DMS 273 treated with DMSO at 0.1 percent for 48 hours (cell line): ENCODE measurements around the gene PPP1R7.

ENCODE experiments used
- DNase-seq: peaks from one replicate; lab custom pipeline; 2025; lab: John Stamatoyannopoulos, UW

Gene PPP1R7

DNA sequence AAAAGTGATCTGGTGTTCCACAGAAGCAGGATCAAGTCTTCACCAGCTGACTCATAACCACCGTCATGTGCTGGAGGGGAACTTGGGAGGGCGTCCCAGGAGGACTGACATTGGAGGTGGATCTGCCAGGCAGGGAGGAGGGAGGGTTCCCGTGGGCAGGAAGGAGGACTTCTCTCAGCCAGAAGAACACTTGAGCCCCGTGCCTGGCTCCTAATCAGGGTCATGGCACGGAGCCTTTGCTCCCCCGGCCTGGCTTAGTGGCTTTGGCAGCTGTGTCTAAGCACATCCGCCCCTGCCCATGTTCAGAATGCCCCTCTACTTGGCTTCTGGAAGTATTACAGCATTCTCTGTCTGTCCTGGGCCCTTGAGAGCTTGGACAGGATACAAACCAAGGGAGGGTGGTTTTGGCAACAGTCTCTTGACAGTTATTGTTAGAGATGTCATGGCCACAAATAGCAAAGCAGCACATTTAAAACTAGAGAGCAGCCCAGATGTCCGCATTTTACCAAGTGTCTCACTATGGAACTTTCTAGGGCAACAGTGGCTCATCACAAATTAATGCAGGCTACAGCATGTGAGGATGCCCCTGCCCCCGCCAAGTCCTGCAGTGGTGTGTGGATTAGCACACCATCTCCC, 11.5 kb downstream of the PPP1R7 start:
- no peak for DNase-seq

DNA sequence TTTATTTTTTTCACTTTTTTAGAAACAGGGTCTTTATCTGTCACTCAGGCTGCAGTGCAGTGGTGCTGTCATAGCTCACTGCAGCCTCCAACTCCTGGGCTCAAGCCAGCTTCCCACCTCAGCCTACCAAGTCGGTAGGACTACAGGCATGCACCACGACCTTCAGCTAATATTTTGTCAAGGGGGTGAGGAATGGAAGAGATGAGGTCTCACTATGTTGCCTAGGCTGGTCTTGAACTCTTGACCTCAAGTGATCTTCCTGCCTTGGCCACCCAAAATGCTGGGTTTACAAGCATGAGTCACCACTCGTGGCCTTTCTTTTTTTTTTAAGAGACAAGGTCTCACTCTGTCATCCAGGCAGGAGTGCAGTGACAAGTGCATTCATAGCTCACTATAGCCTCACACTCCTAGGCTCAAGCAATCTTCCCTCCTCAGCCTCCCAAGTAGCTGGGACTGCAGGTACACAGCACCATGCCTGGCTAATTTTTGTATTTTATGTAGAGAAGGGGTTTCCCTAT, 13.4 kb downstream of the PPP1R7 start:
- DNase-seq: no peak

DNA sequence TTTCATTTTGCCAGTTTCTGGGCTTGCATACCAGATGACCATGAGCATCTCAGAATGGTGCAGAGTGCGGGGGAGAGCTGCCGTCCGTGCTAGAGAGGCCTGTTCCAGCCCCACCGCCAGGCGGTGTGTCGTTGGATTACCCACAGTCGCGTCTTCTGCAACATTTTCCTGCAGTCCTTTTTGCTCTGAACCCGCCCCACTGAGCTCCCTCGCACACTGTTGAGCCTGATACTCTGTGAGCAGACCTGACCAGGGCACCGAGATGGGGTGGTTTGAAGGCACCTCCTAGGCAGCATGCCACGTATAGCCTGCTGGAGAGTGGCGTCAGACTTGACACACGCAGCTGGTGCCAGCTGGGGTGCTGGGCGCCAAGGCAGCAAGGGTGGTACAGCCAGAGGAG, 18.1 kb downstream of the PPP1R7 start:
- no peak for DNase-seq

DNA sequence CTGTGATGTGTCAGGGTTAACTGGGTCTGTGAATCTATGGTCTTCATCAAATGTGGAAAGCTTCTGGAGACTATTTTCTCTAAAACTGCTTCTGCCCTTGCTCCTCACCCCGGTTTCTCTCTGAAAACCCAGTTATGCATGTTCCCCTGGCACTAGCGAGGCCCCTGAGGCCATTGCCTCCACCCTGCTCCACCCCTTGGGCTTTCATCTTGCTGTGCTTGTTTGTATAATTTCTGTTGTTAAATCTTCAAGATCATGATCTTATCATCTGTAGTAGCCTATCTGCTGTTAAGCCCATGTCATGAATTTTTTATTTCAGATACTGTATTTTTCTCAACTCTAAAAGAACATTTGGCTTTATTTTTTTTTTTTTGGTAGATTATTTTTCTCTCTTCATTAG, 23.3 kb downstream of the PPP1R7 start:
- DNase-seq: no peak

DNA sequence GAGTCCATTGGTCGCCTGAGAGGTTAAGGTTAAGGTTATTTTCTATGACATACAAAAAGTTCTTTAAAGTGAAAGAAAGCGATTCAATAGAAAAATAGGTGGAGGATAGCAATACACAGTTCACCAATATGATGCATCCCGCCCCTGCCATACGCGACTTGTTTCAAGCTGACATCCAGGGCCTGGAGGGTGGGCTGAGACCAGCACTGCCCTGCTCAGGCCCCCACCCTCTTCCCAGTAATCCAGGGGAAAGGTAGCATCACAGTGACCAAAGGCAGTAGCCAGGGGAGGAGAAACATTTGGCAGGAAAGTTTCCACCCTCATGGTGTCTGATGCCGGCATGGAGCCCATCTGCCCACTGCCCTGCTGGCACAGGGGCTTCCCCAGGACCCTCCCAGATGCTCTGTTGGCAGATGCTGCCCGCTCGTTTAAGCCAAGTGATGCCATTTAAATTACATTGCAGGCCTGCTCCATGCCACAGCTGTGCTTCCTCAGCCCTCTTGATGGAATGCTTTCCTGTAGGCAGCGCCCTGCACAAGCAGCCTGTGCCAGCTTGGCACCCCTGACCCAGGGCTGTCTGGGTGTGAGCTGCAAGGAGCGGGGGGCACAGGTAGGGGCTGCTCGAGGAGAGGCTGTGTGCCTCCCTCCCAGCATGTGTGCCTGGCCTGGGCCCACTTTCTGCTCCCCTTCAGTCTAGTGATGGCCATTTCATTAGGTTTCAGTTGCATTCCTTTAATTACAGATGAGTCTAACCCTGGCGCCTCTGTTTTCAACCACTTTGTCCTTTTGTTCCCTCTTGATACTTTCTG, 27.5 kb downstream of the PPP1R7 start:
- DNase-seq: no peak

DNA sequence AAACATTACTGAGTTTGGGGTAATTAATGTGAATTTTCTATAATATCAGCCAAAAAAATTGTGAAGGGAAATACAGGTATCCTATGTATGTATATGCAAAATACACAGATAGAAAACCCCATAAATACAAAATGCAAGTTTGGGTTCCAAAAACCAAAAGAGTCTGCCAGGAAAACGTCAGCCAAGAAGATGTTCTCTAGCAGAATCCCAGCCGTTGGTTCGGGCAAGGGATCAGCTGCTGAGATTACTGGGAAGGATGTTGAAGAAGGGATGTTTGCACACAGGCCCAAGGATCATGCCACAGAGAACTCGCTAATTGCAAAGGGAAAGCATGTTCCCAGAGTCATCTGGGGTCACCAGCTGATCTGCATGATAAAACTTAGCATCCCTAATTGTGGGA, 28.7 kb downstream of the PPP1R7 start:
- DNase-seq: no peak

DNA sequence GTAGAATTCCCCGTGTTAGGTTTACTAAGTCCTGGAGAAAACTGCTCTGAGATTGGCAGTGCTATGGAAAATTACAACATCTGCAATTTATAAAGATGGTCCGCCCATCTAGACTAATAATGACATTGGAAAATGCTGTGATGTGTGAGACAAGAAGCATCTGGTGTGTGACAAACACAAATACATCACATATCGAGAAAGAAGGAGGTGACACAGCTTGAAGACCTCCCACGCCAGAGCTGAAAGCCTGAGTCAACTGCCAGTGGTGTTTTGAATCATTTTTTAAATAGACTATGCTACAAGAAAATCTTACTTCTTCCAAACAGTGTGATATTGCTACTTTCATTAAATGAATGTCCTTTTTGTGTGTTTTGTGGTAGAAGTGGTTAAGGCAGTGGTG, 29.6 kb downstream of the PPP1R7 start:
- DNase-seq: no peak

GRCh38 chr2:241180495-241180894, 30.2 kb downstream of the PPP1R7 start:
- DNase-seq: no peak

GRCh38 chr2:241182126-241182525, 31.9 kb downstream of the PPP1R7 start:
- DNase-seq: no peak

DNA sequence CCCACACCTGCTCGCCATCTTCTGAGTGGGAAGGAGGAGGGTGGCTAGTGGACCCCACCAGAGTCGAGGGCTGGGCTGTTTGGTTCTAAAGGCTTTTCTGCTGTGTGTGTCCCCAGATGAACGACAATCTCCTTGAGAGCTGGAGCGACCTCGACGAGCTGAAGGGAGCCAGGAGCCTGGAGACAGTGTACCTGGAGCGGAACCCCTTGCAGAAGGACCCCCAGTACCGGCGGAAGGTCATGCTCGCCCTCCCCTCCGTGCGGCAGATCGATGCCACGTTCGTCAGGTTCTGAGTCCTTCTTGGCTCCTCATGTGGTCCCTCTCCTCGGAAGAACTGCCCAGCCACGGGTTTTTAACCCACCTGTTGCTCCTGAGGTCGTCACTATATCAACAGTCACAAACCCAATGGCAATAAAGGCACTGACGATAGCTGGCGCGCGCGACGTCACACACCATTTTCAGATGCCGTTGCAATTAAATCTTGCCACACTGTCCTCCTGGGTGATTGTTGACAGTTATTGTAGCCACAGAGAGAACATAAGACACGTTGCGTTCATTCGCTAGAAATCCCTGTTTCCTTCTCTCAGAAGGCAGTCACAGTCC, 32.4 kb downstream of the PPP1R7 start:
- no peak for DNase-seq

DNA sequence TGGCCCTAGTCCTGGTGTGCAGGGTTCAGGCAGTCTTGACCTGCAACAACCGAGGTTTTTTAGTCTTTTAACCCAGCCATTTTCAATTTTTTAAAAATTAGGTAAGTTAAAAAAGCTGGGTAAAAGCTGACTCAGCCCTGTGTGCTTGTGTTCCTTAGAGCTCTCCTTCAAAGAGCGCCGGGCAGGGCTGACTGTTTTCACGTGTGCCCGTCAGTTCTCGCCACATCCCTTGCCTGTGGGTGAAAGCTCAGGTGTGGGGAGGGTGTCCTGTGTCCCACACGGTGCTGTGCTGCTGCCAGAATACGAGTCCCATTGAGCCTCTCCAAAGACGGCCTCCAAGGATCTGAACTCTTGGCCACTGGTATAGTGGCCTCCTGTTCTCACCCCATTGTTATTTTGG, 33.0 kb downstream of the PPP1R7 start:
- no peak for DNase-seq

DNA sequence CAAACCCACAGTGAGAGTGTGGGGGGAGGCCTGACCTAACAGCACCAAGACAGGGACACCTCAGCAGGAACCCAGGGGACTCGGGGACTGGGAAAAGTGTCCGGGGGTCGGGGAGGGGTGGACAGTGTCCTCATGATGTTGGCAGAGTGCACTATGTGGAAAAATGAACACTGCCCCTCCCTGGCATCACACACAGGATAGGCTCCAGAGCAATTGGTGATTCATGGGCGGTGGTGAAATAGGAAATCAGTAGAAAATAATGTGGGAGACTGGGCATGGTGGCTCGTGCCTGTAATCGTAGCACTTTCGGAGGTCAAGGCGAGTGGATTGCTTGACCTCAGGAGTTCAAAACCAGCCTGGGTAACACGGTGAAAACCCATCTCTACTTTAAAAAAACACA, 34.6 kb downstream of the PPP1R7 start:
- no peak for DNase-seq

DNA sequence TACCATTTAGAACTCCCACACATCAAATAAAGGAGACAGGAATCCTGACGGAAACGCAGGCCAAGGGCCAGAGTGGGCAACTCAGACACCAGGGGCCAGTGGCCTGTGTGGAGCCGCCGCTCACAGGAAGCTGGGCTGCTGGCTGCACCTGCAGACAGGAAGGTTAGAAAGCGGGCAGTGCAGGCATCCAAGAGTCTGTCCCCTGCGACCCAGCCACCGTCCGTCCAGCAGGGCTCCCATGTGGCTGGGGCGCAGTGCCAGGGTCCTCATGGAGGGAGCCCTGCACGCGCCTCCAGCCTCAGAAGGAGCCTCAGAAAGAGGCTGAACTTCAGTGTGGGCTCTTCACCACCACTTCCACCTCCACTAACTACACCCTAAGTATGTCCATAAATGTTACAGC, 35.7 kb downstream of the PPP1R7 start:
- DNase-seq: no peak

GRCh38 chr2:241187101-241187917, 37.0 kb downstream of the PPP1R7 start:
- DNase-seq: no peak

- DNase-seq: no peak
Observed at GRCh38 chr2:241187918-241188234, 37.6 kb downstream of the PPP1R7 start.

DNA sequence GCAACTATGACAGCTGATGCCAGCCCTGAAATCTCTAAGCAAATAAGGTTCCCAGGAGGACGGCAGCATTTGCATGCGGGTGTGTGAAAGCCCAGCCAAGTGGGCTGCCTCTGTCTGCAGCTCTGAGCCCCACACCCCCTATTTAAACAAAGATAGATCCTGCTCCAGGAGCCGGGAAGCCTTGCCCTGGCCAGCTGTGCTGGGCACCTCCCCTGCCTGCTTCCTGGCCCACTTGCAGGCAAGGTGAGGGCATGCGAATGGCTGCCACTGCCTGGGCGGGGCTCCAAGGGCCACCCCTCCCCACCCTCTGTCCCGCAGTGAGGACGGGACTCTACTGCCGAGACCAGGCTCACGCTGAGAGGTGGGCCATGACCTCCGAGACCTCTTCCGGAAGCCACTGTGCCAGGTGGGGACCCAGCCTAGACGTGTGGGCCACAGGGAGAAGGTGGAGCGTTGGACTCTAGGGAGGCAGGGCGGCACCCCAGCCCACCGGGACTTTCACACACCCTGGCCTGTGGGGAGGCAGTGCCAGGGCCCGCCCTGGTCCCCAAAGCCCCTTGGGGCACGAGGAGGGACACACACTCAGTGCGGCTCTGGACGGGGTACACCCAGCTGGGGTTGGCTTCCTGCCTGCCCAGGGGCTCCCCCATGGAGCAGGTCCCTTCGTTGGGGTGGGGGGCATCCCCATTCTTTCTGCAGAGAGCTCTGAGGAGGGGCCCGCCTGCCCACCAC, 38.3 kb downstream of the PPP1R7 start, which contains the start of gene ANO7:
TSS of gene ANO7 (plus strand) at position 317 of the 732 bp plus-strand sequence. CDS start 1,387 bp downstream, outside the sequence.
- no peak for DNase-seq

- DNase-seq: no peak
Observed at GRCh38 chr2:241189093-241189855, 39.0 kb downstream of the PPP1R7 start.

DNA sequence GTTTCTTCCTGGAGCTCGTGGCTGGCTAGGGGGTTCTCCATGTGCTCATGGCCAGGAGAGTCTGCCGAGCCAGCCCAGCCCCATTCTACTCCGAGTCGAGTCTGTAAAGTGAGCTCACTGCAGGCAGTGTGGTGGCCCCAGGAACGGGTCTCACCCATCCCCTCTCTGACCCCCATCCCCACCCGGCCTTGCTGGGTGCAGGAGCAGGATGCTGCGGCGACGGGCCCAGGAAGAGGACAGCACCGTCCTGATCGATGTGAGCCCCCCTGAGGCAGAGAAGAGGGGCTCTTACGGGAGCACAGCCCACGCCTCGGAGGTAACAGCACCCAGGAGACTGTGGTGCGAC, 39.6 kb downstream of the PPP1R7 start:
- no peak for DNase-seq

DNA sequence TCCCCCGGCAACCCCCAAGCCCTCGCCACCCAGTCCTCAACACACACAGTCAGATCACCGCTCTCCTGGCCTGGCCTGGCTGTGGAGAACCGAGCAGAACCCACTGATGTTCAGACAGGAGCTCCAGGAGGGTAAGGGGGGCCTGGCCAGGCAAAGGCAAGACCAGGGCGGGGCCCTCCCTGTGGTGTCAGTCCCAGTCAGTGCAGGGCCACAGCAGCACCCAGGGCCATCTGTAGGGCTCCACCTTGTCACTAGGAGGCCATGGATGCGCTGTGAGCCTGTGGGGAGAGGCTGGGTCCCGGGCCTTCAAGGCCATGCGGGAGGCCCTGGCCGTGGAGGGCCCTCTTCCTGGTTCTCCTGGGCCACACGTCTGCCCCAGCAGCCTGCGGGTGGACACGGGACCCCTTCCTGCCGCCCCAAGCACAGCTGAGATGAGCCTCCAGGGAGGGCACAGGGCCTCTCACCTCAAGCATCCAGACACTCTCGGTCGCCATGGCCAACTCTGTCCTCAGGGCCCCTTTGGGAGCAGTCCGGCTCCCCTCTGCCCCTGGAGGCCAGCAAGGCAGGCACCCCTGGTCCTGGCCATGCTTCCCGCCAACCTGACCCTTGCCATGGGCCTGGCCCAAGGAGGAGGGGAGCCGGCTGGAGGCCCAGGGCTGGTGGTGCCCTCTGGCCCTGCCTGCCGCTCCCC, 40.2 kb downstream of the PPP1R7 start:
- no peak for DNase-seq

DNA sequence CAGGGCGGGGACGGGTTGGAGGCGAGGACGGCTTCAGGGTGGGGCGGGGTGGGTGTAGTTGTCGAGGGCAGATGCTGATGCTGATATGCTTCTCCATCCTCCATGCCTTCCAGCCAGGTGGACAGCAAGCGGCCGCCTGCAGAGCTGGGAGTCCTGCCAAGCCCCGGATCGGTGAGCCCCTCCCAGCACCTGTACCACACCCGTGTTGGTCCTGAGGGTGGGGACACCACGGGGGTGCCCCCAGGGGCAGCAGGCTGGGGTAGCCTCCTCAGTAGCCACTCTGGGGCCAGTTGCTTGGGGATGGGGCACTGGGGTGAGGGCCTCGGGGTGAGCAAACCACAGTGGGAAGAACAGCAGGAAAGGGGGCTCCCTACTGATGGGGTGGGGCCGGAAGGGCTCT, 40.8 kb downstream of the PPP1R7 start:
- DNase-seq: no peak
